ENCODE results near the gene MBIP.

Gene MBIP

DNA sequence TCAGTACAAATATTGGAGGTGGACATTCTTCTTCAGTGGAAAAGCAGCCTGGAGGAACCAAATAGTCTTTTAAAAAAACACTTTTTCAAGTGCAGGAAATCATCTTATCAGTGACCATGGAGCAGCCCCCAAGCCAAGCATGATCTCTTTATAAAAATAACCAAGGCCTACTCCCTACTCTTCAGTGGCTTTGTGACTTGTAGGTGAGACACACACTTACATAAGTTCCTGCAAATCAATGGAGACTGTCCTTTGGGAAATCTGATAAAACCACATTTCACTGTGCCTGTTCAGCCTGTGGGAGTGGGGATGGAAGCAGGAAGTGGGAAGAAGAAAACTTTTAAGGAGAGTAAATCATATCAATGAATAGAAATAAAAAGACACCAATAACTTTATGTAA, 56.3 kb downstream of the MBIP start:
- DNase-seq (ENCODE audit: low read depth): no peak

DNA sequence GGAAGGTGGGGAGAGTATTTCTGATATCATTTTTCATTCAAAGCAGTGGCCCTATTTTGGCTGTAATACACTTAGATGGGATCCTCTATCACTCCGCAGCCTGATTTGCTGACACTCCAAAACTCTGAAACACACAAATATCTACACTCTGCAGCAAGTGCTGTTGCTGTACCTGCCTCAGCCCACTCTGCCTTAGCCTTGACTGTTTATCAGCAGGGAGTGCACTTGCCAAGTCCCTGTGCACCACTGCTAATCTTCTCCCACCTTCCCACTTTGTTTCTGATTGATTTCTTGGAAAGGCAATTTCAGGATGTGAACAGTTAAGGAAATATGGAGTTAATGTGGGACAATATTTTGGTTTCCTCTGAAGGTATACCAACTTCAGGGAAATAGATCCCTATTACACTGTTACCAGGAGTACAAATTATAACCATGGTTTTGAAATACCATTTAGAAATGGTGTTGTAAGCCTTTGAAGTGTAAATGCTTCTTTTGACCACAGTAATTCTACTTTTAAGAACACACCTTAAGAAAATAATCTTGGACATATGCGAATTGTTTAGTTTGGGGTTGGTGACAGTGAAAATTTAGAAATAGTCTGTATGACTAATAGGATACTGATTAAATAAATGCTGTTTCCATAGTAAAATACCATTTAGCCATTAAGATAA, 59.3 kb downstream of the MBIP start:
- no peak for DNase-seq (ENCODE audit: low read depth)

DNA sequence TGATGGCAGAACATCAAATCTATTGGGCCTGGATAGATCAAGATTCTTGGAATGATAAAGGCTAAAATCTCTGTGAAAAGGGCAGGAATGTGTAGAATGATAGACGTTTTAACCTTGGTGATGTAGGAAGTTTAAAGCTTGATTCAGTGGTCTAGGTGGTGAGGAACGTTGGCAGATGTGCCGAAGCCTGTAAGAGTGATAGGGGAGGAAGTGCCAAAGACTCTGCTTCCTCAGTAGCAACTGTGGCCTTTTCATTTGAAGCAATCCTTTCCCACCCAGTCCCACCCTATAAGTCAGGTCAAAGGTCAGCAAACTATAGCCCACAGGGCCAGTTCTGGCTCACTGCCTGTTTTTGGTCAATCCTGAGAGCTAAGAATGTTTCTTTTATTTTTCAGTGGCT, 62.2 kb downstream of the MBIP start:
- no peak for DNase-seq (ENCODE audit: low read depth)

GRCh38 chr14:36256126-36256801, 64.2 kb downstream of the MBIP start:
- DNase-seq (ENCODE audit: low read depth): no peak

DNA sequence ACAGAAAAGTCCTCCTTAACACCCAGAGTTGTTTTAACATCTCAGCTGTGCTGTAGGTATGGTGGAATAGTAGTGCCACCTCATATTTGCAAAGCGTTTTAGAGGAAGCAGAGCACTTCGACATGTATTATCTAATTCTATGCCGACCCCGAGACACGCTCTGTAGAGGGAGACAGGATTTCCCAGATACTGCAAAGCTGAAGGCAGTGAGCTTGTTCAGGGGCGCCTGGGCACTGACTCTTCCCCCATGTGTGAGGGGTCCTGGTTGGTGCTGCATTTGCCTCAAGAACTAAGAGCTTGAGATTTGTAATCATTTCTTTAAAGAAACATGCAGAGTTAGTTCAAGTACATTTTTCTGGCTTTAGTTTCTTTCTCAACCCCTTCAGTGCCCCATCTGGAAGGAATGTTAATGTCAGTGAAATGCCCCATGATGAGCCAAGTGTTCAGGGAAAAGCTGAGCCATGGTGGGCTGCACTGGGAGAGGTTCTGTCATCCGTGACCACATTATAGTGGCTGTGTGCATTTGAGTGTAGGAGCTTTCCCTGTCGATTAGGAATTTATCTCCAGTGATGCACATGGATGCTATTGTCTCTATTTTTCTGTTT, 66.3 kb downstream of the MBIP start:
- peak; percentile 33 for DNase-seq (ENCODE audit: low read depth)
